NCI-H2171 treated with DMSO at 0.1 percent for 48 hours (cell line): ENCODE measurements around the gene EIPR1.
A peak's percentile ranks its signal among the peaks of the same experiment; 100 is the strongest.
"Not testable (repeated sequence)": the region's sequence is repeated elsewhere in the genome, so short reads cannot be mapped to it uniquely, and the experiment has no call there.

Experiments used
- DNase-seq: peaks from one replicate; lab custom pipeline; 2025; lab: John Stamatoyannopoulos, UW

The EIPR1 gene

GRCh38 chr2:3287896-3288295 is 89.7 kb downstream of the EIPR1 start:
- no peak for DNase-seq

- DNase-seq, result not testable (repeated sequence)
Observed at GRCh38 chr2:3286646-3287036, 91.0 kb downstream of the EIPR1 start.

- peak; percentile 24 for DNase-seq
Observed at GRCh38 chr2:3285901-3286645, 91.5 kb downstream of the EIPR1 start.

GRCh38 chr2:3284657-3285630 is 92.7 kb downstream of the EIPR1 start:
- no peak for DNase-seq

GRCh38 chr2:3283876-3284656 is 93.6 kb downstream of the EIPR1 start:
- DNase-seq, result not testable (repeated sequence)

- DNase-seq, result peak; percentile 44
Observed at GRCh38 chr2:3283206-3283605, 94.4 kb downstream of the EIPR1 start.

GRCh38 chr2:3282056-3282998 is 95.3 kb downstream of the EIPR1 start:
- DNase-seq, result peak; percentile 99

GRCh38 chr2:3280683-3281520 is 96.7 kb downstream of the EIPR1 start:
- DNase-seq, result no peak

- no peak for DNase-seq
Observed at GRCh38 chr2:3280197-3280596, 97.4 kb downstream of the EIPR1 start.

- no peak for DNase-seq
Observed at GRCh38 chr2:3279236-3279960, 98.2 kb downstream of the EIPR1 start.

GRCh38 chr2:3278521-3279218 is 98.9 kb downstream of the EIPR1 start:
- DNase-seq, result peak; percentile 67

GRCh38 chr2:3277748-3278520 is 99.7 kb downstream of the EIPR1 start:
- DNase-seq, result no peak

- DNase-seq, result peak; percentile 57
Observed at GRCh38 chr2:3277050-3277747, 100.4 kb downstream of the EIPR1 start.

- DNase-seq, result no peak
Observed at GRCh38 chr2:3272761-3273160, 104.9 kb downstream of the EIPR1 start.

GRCh38 chr2:3270095-3270478 is 107.5 kb downstream of the EIPR1 start:
- DNase-seq, result no peak

- no peak for DNase-seq
Observed at GRCh38 chr2:3269425-3270094, 108.1 kb downstream of the EIPR1 start.

- no peak for DNase-seq
Observed at GRCh38 chr2:3268705-3269029, 109.0 kb downstream of the EIPR1 start.
